H9 (cell line): ENCODE measurements around the gene LRP5. TPM values are rescaled to one million over a fixed set of nuclear protein-coding genes. Genes with fewer than 3 reads are reported as not detected.

ENCODE experiments used
- DNase-seq: peaks from one replicate; pipeline ENCODE4 v3.0.0-alpha.2; 2017
- H2AFZ ChIP-seq: one replicate; pipeline ENCODE4 v1.6.1; 2013; ENCODE audit warnings: mild to moderate bottlenecking, low read length, control low read depth, moderate library complexity
- H2AK5ac ChIP-seq: 2 replicates; pipeline ENCODE4 v1.6.1; 2013; ENCODE audit warnings: low read length, control low read depth, mixed read lengths; ENCODE audit not compliant: insufficient read length
- H2BK120ac ChIP-seq: one replicate; pipeline ENCODE4 v1.6.1; 2013; ENCODE audit warnings: low read depth, mild to moderate bottlenecking, low read length, control low read depth, inconsistent platforms; ENCODE audit not compliant: poor library complexity, severe bottlenecking
- H2BK12ac ChIP-seq: 2 replicates; pipeline ENCODE4 v1.6.1; 2013; ENCODE audit warnings: low read length, control low read depth, mixed read lengths, low read depth; ENCODE audit not compliant: insufficient read length
- H2BK15ac ChIP-seq: 2 replicates; pipeline ENCODE4 v1.6.1; 2013; ENCODE audit warnings: low read depth, low read length, control low read depth
- H2BK20ac ChIP-seq: one replicate; pipeline ENCODE4 v1.6.1; 2013; ENCODE audit warnings: low read depth, mild to moderate bottlenecking, low read length, control low read depth, inconsistent platforms; ENCODE audit not compliant: poor library complexity, severe bottlenecking
- H2BK5ac ChIP-seq: 2 replicates; pipeline ENCODE4 v1.6.1; 2013; ENCODE audit warnings: low read length, control low read depth, mixed read lengths; ENCODE audit not compliant: insufficient read length
- H3K14ac ChIP-seq: 2 replicates; pipeline ENCODE4 v1.6.1; 2013; ENCODE audit warnings: low read length, control low read depth; ENCODE audit not compliant: insufficient read depth
- H3K18ac ChIP-seq: 2 replicates; pipeline ENCODE4 v1.6.1; 2013; ENCODE audit warnings: low read depth, mild to moderate bottlenecking, mixed read lengths, low read length, control low read depth; ENCODE audit not compliant: insufficient read length
- H3K23ac ChIP-seq: 2 replicates; pipeline ENCODE4 v1.6.1; 2013; ENCODE audit warnings: low read length, control low read depth, mixed read lengths, low read depth; ENCODE audit not compliant: insufficient read length
- H3K23me2 ChIP-seq: 2 replicates; pipeline ENCODE4 v1.6.1; 2013; ENCODE audit warnings: low read depth, mild to moderate bottlenecking, mixed read lengths, low read length, control low read depth; ENCODE audit not compliant: insufficient read length, poor library complexity, severe bottlenecking
- H3K27ac ChIP-seq: 2 replicates; pipeline ENCODE4 v1.5.1; 2013; ENCODE audit warnings: low read length, control low read depth, mixed read lengths, low read depth; ENCODE audit not compliant: insufficient read length
- H3K27me3 ChIP-seq: 2 replicates; pipeline ENCODE4 v1.6.1; 2013; ENCODE audit warnings: low read length, control low read depth, inconsistent platforms; ENCODE audit not compliant: insufficient read depth
- H3K4ac ChIP-seq: 2 replicates; pipeline ENCODE4 v1.6.1; 2013; ENCODE audit warnings: low read depth, mild to moderate bottlenecking, control low read depth, inconsistent platforms, low read length, moderate library complexity
- H3K4me1 ChIP-seq: 2 replicates; pipeline ENCODE4 v1.6.1; 2013; ENCODE audit warnings: low read length, control low read depth, inconsistent platforms; ENCODE audit not compliant: insufficient read depth
- H3K4me2 ChIP-seq: 2 replicates; pipeline ENCODE4 v1.6.1; 2013; ENCODE audit warnings: low read length, control low read depth, mixed read lengths; ENCODE audit not compliant: insufficient read length, insufficient read depth
- H3K56ac ChIP-seq: 2 replicates; pipeline ENCODE4 v1.6.1; 2013; ENCODE audit warnings: low read depth, mild to moderate bottlenecking, mixed read lengths, low read length, control low read depth; ENCODE audit not compliant: insufficient read length
- H3K79me1 ChIP-seq: 2 replicates; pipeline ENCODE4 v1.6.1; 2013; ENCODE audit warnings: low read depth, mild to moderate bottlenecking, moderate library complexity, low read length, control low read depth, inconsistent platforms; ENCODE audit not compliant: insufficient read depth, poor library complexity, severe bottlenecking
- H3K79me2 ChIP-seq: 2 replicates; pipeline ENCODE4 v1.6.1; 2013; ENCODE audit warnings: low read length, control low read depth, inconsistent platforms; ENCODE audit not compliant: insufficient read depth
- H3K9ac ChIP-seq: 2 replicates; pipeline ENCODE4 v1.6.1; 2013; ENCODE audit warnings: low read length, control low read depth, mixed read lengths; ENCODE audit not compliant: insufficient read length; ENCODE audit errors: extremely low read depth
- H3K9me3 ChIP-seq: one replicate; pipeline ENCODE4 v1.6.1; 2013; ENCODE audit warnings: low read depth, low read length, inconsistent platforms; ENCODE audit not compliant: control insufficient read depth
- H3T11ph ChIP-seq: one replicate; pipeline ENCODE4 v1.6.1; 2013; ENCODE audit warnings: mild to moderate bottlenecking, low read length, control low read depth, inconsistent platforms
- H4K20me1 ChIP-seq: one replicate; pipeline ENCODE4 v1.6.1; 2013; ENCODE audit not compliant: control insufficient read depth, insufficient read length, insufficient read depth
- H4K5ac ChIP-seq: 2 replicates; pipeline ENCODE4 v1.6.1; 2013; ENCODE audit warnings: low read depth, mild to moderate bottlenecking, mixed read lengths, low read length, control low read depth; ENCODE audit not compliant: insufficient read length
- H4K8ac ChIP-seq: replicated peaks from 2 replicates; pipeline ENCODE4 v1.6.1; 2013; ENCODE audit warnings: low read length, control low read depth, mixed read lengths, low read depth; ENCODE audit not compliant: insufficient read length
- H4K91ac ChIP-seq: 2 replicates; pipeline ENCODE4 v1.6.1; 2013; ENCODE audit warnings: low read depth, mild to moderate bottlenecking, moderate library complexity, mixed read lengths, low read length, control low read depth; ENCODE audit not compliant: insufficient read length
- H3K27ac Mint-ChIP-seq, 3 experiments: 2 replicates in 2 of 3; 3 replicates in 1 of 3; pipeline ENCODE4 v1.8.0; 2020 to 2021; ENCODE audit warnings: mixed read lengths in 3 of 3, mild to moderate bottlenecking in 1 of 3, moderate library complexity in 1 of 3
- H3K27me3 Mint-ChIP-seq: 2 replicates; pipeline ENCODE4 v1.8.0; 2021; ENCODE audit warnings: low read depth, mild to moderate bottlenecking, moderate library complexity, mixed read lengths
- H3K36me3 Mint-ChIP-seq, 3 experiments: 2 replicates in 2 of 3; 3 replicates in 1 of 3; pipeline ENCODE4 v1.8.0; 2020 to 2021; ENCODE audit warnings: low read depth in 3 of 3, mixed read lengths in 3 of 3; ENCODE audit not compliant: insufficient read depth in 1 of 3
- H3K4me1 Mint-ChIP-seq, 2 experiments: 2 replicates each; pipeline ENCODE4 v1.8.0; 2020; ENCODE audit warnings: mixed read lengths in 2 of 2
- H3K4me3 Mint-ChIP-seq, 2 experiments: 2 replicates in 1 of 2; 3 replicates in 1 of 2; pipeline ENCODE4 v1.8.0; 2020 to 2021; ENCODE audit warnings: mild to moderate bottlenecking in 2 of 2, mixed read lengths in 2 of 2, moderate library complexity in 1 of 2
- H3K9me3 Mint-ChIP-seq, 2 experiments: 2 replicates in 1 of 2; 3 replicates in 1 of 2; pipeline ENCODE4 v1.8.0; 2020; ENCODE audit warnings: mild to moderate bottlenecking in 2 of 2, mixed read lengths in 2 of 2, moderate library complexity in 1 of 2
- CTCF ChIP-seq: fragments of 200-600 bp; sonication (generic); conservative IDR thresholded peaks from 3 replicates; pipeline ENCODE4 v1.8.0; 2021; ENCODE audit warnings: antibody characterized with exemption, mild to moderate bottlenecking
- WGBS: extraction: QIAGEN DNeasy Blood & Tissue Kit; methylation state at CpG from one replicate; pipeline ENCODE4 v1.1.7; 2013; ENCODE audit warnings: missing lambda C conversion rate, low lambda C conversion rate, mixed read lengths; ENCODE audit not compliant: insufficient read length; ENCODE audit errors: extremely low coverage; 5-methylcytosine and 5-hydroxymethylcytosine counted together
- total RNA-seq: library from RNA; stranded (reverse); gene quantifications from 2 replicates; pipeline ENCODE4 v1.2.1, GENCODE V29; 2021

Gene LRP5
- total RNA-seq, 1 experiment from 2014 or later: 38.4 TPM

GRCh38 chr11:68297494-68297811 is 14.9 kb upstream of the LRP5 start:
- Histone ChIP-seq H2BK15ac (no peak overlapping the region), H2AK5ac (no peak overlapping the region), H3K4me1 (no peaks in the 10 kb centered on the region; the same call in 1 of the 2 replicates), H2BK120ac (no peak overlapping the region), H3K23me2 (no peaks in the 10 kb centered on the region), H4K20me1 (no peaks in the 10 kb centered on the region), H3K4ac (no peak overlapping the region), H2BK5ac (no peak overlapping the region), H3K79me1 (no peaks in the 10 kb centered on the region), H3K4me2 (no peak overlapping the region), H2BK20ac (no peak overlapping the region), H4K5ac (no peak overlapping the region), H2AFZ (no peak overlapping the region), H3K23ac (no peak overlapping the region), H3K9me3 (no peaks in the 10 kb centered on the region), H3K79me2 (no peaks in the 10 kb centered on the region), H3T11ph (no peak overlapping the region), H3K56ac (no peak overlapping the region), H3K14ac (no peak overlapping the region), H3K18ac (no peak overlapping the region), H2BK12ac (no peak overlapping the region), H3K27ac (no peak overlapping the region), H3K27me3 (no peaks in the 10 kb centered on the region), H4K91ac (no peak overlapping the region), H4K8ac (no peak overlapping the region), H3K9ac (no peak overlapping the region)
- no peak for TF ChIP-seq CTCF
- H3K4me3 Mint-ChIP-seq: no peak overlapping the region
- H3K36me3 Mint-ChIP-seq: no peaks in the 10 kb centered on the region
- peaks cover 2% of the 10 kb centered on the region for H3K27me3 Mint-ChIP-seq
- no peak overlapping the region for H3K27ac Mint-ChIP-seq
- peaks cover 0 to 2% of the 10 kb centered on the region in 2 experiments; a peak in 1 of 4 replicates for H3K4me1 Mint-ChIP-seq
- no peak for DNase-seq
- WGBS: no CpG with 5 or more reads among the region's 10 CpGs
- no peaks in the 10 kb centered on the region; a peak in 1 of 5 replicates for H3K9me3 Mint-ChIP-seq
